Left ventricle myocardium superior (tissue), 1 donor: ENCODE measurements around the gene CEP78. TPM values are rescaled to one million over a fixed set of nuclear protein-coding genes. Genes with fewer than 3 reads are reported as not detected.
A peak's percentile ranks its signal among the peaks of the same experiment; 100 is the strongest.
"Not testable (repeated sequence)": the region's sequence is repeated elsewhere in the genome, so short reads cannot be mapped to it uniquely, and the experiment has no call there.

Experiments
- ATAC-seq: fragments of 200-7000 bp; cut with Tn5 transposase; one replicate; pipeline ENCODE4 v1.9.1; 2020; ENCODE audit warnings: mild to moderate bottlenecking, moderate library complexity
- DNase-seq: peaks from one replicate; pipeline ENCODE4 v3.0.0-alpha.2; 2020
- intact Hi-C: fragments of 100-400 bp; cut with micrococcal nuclease; formaldehyde crosslinking; loops from one replicate; pipeline ENCODE4 v1.11.0; 2022
- long read RNA-seq: library from polyadenylated mRNA; unstranded; transcript quantifications from one replicate; pipeline ENCODE4 v2.0.0, GENCODE V29; 2021
- total RNA-seq: library from RNA; stranded (reverse); fragmentation: NEBNext Ultra II Directional; extraction: Animal tissue kit (Norgen Biotek cat#: 25700); gene quantifications from one replicate; pipeline ENCODE4 v1.2.1, GENCODE V29; 2021
- donor health status: DM: no; HTN: yes; CAD: no; lungs with severe emphysema.

Gene CEP78
- total RNA-seq: 3.6 TPM
- long read RNA-seq, partial matches to known transcripts: 0 of 8 reads
- long read RNA-seq, other reads (novel, unspliced or antisense): 2 of 8 reads

GRCh38 chr9:78235762-78236550 is at the start of gene CEP78:
CEP78 (plus strand) TSS chr9:78236075; CDS start chr9:78236351, 276 bp downstream.
- peak; percentile 94 for DNase-seq
- intact Hi-C loops: no loop called here
- ATAC-seq: peak; percentile 100

GRCh38 chr9:78187763-78188484 is 48.0 kb upstream of the CEP78 start:
- DNase-seq: peak; percentile 47
- intact Hi-C loops: no loop called here
- peak; percentile 36 for ATAC-seq

GRCh38 chr9:78188594-78188993 is 47.3 kb upstream of the CEP78 start:
- DNase-seq (no peak), ATAC-seq (no peak)
- intact Hi-C loops: no loop called here

GRCh38 chr9:78189001-78189400 is 46.9 kb upstream of the CEP78 start:
- ATAC-seq (peak; percentile 28), DNase-seq (no peak)
- intact Hi-C loops: no loop called here

- ATAC-seq (no peak), DNase-seq (no peak)
Measured at GRCh38 chr9:78189461-78189860, 46.4 kb upstream of the CEP78 start.

GRCh38 chr9:78191931-78192330 is 43.9 kb upstream of the CEP78 start:
- ATAC-seq: no peak

More at GRCh38 chr9:78189461-78189860, 46.4 kb upstream of the CEP78 start:
- intact Hi-C loops: no loop called here

GRCh38 chr9:78196258-78196657 is 39.6 kb upstream of the CEP78 start:
- no peak for ATAC-seq
- intact Hi-C loops: no loop called here
- DNase-seq: no peak

More at GRCh38 chr9:78191931-78192330, 43.9 kb upstream of the CEP78 start:
- DNase-seq: no peak
- intact Hi-C loops: no loop called here

- intact Hi-C loops, ATAC-seq: not testable (repeated sequence)
- peak; percentile 41 for DNase-seq
Measured at GRCh38 chr9:78201158-78201777, 34.6 kb upstream of the CEP78 start.

- ATAC-seq (no peak), DNase-seq (no peak)
- intact Hi-C loops: no loop called here
Measured at GRCh38 chr9:78207319-78207718, 28.6 kb upstream of the CEP78 start.

- intact Hi-C loops: no loop called here
- no peak for ATAC-seq
- DNase-seq: no peak
Measured at GRCh38 chr9:78207901-78208300, 28.0 kb upstream of the CEP78 start.

GRCh38 chr9:78209127-78209526 is 26.7 kb upstream of the CEP78 start:
- ATAC-seq: no peak
- intact Hi-C loops: no loop called here
- DNase-seq: no peak

GRCh38 chr9:78210841-78211301 is 25.0 kb upstream of the CEP78 start:
- intact Hi-C loops: no loop called here
- no peak for DNase-seq
- no peak for ATAC-seq

- intact Hi-C loops: no loop called here
- no peak for DNase-seq
- ATAC-seq: no peak
Measured at GRCh38 chr9:78212868-78213267, 23.0 kb upstream of the CEP78 start.

- ATAC-seq (no peak), DNase-seq (no peak)
- intact Hi-C loops: no loop called here
Measured at GRCh38 chr9:78213712-78214111, 22.2 kb upstream of the CEP78 start.

- ATAC-seq: no peak
- intact Hi-C loops: no loop called here
- no peak for DNase-seq
Measured at GRCh38 chr9:78214492-78214891, 21.4 kb upstream of the CEP78 start.

GRCh38 chr9:78215706-78216105 is 20.2 kb upstream of the CEP78 start:
- intact Hi-C loops: no loop called here
- DNase-seq (no peak), ATAC-seq (no peak)

GRCh38 chr9:78218890-78219289 is 17.0 kb upstream of the CEP78 start:
- ATAC-seq (no peak), DNase-seq (no peak)
- intact Hi-C loops: no loop called here

GRCh38 chr9:78221425-78221824 is 14.4 kb upstream of the CEP78 start:
- intact Hi-C loops: no loop called here
- ATAC-seq: no peak
- DNase-seq: no peak

GRCh38 chr9:78221841-78222240 is 14.0 kb upstream of the CEP78 start:
- intact Hi-C loops, DNase-seq, ATAC-seq: not testable (repeated sequence)

- DNase-seq (no peak), ATAC-seq (no peak)
- intact Hi-C loops: no loop called here
Measured at GRCh38 chr9:78230761-78231160, 5.1 kb upstream of the CEP78 start.
